NCI-H128 (cell line): ENCODE results near the gene PRTN3.
"Not testable (repeated sequence)": the region's sequence is repeated elsewhere in the genome, so short reads cannot be mapped to it uniquely, and the experiment has no call there.

Experiments used
- DNase-seq: peaks from one replicate; lab custom pipeline; 2025; ENCODE audit not compliant: unreplicated experiment; lab: John Stamatoyannopoulos, UW

PRTN3 gene

DNA sequence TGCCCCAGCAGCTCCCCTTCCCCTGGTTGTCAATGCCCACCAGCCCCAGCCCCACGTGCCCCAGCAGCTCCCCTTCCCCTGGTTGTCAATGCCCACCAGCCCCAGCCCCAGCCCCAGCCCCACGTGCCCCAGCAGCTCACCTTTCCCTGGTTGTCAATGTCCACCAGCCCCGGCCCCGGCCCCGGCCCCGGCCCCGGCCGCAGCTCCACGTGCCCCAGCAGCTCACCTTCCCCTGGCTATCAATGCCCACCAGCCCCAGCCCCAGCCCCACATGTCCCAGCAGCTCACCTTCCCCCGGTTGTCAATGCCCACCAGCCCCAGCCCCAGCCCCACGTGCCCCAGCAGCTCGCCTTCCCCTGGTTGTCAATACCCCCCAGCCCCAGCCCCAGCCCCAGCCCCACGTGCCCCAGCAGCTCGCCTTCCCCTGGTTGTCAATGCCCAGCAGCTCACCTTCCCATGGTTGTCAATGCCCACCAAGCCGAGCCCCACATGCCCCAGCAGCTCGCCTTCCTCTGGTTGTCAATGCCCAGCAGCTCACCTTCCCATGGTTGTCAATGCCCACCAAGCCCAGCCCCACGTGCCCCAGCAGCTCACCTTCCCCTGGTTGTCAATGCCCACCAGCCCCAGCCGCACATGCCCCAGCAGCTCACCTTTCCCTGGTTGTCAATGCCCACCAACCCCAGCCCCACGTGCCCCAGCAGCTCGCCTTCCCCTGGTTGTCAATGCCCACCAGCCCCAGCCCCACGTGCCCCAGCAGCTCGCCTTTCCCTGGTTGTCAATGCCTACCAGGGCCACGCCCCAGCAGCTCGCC is 38.2 kb downstream of the PRTN3 start:
- DNase-seq, result not testable (repeated sequence)

DNA sequence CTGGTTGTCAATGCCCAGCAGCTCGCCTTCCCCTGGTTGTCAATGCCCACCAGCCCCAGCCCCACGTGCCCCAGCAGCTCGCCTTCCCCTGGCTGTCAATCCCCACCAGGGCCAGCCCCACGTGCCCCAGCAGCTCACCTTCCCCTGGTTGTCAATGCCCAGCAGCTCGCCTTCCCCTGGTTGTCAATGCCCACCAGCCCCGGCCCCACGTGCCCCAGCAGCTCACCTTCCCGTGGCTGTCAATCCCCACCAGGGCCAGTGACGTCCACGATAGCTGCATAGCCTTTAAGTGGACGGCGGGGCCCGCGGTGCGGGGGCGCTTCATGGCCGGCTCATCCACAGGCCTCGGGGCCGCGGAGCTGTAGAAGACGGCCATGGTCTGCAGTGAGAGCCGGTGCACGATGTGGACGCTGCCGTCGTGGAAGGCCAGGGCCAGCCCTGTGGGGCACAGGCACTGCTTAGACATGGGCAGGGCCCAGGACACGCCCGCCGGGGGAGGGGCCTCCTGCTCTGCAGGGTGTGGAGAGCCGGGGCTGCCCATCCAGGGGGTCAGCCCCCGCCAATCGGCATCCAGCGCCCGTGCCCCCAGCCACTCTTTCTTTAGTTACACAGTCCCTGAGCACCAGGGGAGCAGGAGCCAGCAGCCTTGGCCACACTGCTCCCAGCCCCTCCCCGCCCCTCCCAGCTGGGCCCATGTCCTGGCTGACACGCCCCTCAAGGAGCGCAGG is 39.1 kb downstream of the PRTN3 start:
- DNase-seq, result no peak

DNA sequence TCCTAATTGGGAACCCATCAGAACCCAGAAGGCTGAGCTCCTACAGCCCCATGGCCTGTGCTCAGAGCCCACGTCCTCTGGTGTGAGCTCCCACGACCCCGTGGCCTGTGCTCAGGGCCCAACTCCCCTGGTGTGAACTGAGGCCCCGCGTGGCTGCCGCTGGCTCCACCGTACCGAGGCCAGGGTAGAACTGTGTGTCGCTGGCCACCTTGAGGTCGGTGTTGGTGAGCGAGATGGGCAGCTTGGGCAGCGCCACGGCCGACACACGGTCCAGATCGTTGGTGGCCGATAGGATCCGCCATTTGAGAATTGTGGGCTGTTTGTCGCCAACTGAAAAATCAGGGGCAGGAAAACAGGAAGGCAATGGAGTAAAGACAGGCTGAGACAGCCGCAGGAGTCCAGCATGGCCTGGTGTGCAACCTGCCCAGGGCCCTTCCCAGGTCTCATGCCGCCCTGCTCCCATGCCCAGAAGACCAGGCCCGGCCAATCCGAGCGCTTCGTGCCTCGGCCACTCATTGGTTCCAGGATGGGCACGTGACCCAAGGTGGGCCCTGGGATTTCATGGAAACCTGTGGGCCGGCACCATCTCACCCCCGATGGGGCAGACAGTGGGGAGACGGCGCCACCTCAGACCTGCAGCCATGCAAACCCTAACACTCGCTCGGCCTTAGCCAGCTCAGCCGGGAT is 40.7 kb downstream of the PRTN3 start:
- no peak for DNase-seq

DNA sequence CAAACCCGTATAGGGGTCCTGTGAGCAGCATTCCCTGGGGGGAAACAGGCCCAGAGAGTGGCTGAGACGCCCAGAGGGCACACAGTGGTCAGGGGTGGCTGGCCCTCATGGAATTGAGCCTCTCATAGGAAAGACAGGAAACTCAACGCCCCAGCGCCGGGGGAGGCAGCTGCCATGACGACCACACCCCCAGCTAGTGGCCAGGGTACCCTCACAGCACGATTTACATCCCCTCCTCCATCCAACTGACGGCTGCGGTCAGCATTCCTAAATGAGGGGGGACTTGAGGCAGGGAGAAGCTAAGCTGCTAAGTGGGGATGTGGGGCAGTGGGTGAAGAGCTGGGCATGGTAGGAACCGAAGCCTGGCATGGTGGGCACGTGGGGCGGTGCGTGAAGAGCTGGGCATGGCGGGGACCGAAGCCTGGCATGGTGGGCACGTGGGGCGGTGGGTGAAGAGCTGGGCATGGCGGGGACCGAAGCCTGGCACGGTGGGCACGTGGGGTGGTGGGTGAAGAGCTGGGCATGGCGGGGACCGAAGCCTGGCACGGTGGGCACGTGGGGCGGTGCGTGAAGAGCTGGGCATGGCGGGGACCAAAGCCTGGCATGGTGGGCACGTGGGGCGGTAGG is 42.2 kb downstream of the PRTN3 start:
- DNase-seq, result no peak

DNA sequence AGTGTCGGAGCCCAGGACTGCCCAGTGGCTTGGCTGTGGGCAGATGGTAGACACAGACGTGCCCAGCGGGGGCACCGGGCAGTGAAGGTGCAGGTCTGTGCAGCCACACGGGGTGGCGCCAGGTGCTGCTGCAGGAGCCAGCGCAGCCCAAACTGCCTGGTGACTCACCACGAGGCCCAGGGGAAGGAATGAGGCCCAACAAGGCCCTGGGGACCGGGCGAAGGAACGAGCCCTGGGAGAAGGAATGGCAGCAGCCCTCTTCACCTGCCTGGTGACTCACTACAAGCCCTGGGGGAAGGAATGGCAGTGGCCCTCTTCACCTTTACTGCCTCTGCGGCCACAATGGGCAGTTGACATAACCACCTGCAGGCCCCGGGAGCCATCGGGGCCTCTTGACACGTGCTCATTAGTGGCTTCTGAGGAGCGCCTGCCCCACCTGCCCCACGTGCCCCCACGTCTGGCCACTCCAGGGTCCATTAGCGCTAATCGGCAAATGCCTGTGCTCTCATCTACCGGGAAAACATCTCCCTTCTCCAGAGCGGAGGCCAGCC is 42.9 kb downstream of the PRTN3 start:
- DNase-seq, result no peak

DNA sequence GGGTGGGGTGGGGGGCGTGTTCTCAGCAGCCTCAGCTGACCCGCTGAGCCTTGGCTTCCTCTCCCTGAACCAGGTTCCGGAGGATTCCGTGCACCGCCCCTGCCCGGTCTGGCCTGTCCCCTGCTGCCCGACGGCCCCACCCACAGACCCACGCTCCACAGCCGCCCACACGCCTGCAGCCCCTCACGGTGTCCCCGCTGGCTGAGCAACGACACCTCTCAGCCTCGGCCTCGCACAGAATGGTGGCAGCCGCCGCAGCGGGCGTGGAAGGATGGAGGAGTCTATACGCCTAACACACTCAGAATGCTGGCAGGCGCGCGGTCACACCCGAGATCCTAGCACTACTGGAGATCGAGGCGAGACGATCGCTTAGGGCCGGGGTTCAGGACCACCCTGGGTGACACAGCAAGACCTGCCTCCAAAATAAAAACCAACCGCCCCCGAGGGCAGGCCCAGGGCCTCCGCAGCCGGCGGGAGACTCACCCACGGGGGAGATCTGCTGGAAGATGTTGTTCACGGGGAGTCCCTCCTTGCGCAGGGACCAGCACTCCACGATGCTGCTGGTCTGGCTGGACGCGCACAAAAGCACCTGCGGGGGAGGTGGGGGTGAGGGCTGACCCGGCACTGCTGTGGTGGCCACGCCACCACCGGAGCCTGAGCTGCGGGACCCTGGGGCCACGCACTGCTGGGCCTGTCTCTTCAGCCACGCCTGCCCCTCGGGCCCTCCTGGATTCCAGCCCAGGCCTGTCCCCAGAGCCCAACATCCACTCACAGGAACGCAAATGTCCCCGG is 43.8 kb downstream of the PRTN3 start:
- DNase-seq, result no peak

DNA sequence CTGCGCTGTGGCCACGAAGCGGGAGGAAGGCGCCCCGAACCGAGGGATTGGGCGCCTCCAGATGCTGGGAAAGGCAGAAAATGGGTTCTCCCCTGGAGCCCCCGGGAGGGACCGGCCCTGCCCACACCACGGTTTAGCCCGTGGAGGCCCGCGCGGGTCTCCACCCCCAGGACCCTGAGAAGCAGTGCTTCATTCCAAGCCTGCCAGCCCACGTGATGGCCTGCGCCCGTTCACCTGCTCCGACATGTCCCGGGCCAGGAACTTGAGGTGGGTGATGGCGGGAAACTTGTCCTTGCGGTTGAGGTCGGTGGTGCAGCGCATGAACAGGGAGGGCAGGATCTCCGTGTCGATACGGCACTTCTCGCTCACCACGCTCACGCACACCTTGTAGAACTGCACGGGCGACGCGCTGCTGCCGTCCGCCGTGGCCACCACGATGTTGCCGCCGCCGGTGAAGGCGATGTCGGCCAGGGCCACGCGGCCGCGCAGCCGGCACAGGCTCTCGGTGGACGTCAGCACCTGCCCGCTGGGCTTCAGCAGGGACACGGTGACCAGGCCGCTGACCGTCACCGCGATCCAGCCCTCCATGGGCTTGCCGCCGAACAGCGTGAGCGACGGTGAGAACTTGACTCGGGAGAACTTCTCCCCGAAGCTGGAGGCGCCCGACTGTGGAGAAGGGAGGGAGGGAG is 44.9 kb downstream of the PRTN3 start:
- DNase-seq, result no peak

DNA sequence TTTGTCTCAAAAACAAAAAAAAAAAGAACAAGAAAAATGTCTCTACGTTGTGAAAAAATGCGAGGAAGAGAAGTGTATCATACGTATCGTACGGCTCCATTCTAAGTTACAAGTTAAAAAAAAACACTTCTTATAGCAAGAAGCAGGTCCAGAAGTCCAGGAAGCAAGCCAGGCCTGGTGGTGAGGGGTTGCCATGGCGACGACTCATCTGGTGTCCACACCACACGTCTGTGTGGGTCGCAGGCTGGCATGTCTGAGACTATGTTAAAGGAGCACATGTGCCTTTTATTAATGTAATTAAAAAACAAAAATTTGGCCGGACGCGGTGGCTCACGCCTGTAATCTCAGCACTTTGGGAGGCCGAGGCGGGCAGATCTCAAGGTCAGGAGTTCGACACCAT is 46.3 kb downstream of the PRTN3 start:
- no peak for DNase-seq

DNA sequence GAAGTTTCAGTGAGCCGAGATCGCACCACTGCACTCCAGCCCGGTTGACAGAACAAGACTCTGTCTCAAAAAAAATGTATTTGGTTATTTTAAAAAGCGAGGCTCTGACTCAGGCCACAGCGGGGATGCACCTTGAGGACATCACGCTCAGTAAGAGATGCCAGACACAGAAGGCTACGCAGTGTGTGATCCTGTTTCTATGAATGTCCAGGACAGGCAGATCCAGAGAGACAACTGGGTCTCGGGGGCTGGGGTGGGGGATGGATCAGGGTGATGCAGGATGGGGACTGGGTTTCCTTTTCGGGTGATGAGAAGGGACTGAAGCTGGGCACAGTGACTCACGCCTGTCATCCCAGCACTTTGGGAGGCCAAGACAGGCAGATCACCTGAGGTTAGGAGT is 46.8 kb downstream of the PRTN3 start:
- no peak for DNase-seq

DNA sequence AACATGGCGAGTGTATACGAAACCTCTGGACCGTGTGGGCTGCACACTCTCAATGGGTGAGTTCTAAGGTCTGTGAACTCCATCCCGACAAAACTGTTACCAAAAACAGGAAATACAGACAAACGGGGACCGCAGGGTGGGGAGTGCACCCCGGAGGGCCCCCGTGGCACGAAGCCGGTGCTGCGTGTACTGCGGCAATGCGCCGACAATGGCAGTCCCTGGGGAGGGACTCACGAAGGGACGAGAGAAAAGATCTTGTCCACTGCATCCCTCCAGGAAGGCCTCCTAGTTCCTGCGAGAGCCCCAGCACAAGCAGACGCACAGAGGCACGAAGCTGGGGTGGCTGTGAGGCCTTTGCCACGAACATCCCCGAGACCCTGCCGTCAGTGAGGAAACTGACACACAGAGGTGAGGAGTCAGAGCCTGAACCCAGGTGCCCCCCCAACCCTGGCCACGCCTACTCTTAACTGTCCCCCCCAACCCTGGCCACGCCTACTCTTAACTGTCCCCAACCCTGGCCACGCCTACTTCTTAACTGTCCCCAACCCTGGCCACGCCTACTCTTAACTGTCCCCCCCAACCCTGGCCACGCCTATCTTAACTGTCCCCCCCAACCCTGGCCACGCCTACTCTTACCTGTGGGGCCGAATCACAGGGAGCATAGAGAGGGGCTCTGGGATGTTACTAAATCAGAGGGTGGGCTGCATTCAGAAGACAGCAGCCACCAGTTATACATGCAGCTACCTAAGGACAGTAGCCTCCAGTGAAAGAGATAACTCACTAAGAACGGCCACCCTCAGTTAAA is 48.0 kb downstream of the PRTN3 start:
- DNase-seq, result no peak

DNA sequence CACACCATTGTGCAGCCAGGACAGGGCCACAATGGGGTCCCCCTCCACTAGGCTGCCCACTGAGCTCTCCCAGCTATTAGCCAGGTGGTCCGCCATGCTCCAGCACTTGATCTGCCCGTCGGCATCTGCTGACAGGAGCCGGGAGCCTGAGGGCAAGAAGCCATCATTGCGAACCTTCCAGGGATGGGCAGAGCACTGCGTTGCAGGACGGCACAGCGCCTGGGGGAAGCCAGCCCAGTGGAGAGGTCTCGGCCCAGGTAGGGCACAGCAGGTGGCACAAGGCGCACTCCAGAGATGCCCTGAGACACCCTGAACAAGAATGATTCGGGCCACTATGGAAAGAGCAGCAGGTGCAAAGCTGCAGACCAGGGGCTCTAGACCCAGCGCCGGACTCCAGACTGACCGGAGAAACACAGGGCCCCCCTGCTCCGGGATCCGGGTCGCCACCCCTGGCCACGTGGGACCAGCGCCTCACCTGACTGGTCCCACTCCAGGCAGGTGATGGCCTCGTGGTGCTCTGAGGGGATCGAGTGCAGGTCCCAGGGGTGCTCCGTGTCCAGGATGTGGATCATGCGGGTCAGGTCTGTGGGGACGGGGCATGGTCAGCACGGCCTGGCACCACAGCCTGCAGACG is 49.0 kb downstream of the PRTN3 start:
- no peak for DNase-seq

DNA sequence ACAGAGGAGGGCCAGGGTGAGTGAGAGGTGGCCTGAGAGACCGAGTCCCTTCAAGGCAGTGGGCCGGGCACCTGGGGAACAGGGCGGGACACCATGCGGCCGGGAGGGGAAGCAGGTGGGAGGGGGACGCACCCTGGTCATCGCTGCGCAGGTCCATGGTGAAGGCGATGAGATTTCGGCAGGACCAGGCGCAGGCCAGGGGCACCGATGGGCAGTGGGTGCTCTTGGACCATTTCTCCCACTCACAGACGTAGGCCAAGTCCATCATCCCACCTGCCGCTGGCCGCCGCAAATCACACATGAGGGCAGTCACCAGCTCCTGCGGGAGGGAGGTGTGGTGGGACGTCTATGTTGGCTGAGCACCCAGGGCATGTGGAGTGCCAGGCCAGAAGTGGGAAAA is 50.0 kb downstream of the PRTN3 start:
- no peak for DNase-seq

DNA sequence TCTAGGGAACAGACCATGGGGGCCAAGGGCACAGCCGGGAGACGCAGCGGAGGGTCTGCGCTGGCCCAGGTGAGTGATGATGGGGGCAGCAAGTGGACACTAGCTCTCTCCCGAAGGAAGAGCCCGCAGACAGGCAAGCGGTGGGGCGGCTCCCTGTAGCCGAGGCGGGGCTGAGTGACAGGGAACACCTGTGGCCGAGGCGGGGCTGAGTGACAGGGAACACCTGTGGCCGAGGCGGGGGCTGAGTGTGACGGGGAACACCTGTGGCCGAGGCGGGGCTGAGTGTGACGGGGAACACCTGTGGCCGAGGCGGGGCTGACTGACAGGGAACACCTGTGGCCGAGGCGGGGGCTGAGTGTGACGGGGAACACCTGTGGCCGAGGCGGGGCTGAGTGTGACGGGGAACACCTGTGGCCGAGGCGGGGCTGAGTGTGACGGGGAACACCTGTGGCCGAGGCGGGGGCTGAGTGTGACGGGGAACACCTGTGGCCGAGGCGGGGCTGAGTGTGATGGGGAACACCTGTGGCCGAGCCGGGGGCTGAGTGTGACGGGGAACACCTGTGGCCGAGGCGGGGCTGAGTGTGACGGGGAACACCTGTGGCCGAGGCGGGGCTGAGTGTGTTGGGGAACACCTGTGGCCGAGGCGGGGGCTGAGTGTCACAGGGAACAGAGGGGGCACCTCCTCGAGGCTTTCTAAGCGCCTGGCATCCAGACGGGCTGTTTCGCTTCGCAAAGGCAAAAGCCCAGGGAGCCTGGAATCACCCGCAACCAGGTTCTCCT is 50.8 kb downstream of the PRTN3 start:
- not testable (repeated sequence) for DNase-seq

DNA sequence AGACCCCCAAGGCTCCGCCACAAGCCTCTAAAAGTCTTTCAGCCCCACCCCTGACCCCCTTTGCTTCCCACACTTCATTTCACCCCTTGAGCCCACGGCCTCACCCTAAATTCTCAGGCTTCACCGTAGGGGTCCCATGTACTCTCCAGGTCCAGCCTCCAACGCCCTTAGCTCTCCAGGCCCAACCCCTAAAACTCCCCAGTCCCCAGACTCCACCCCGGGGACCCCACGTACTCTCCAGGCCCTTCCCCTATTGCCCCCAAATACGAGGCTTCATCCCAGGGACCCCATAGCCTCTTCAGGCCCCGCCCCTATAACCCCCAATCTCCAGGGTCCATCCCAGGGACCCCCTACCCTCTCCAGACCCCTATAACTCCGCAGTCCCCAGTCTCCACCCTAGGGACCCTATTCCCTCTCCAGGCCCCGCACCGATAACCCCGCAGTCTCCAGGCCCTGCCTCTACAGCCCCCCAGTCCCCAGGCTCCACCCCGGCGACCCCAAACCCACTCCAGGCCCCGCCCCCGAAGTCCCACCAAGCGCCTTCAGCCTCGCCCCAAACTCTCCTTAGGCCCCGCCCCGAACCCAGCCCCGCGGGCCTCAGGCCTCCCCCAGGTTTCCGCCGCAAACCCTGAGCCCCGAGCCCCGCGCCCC is 51.6 kb downstream of the PRTN3 start:
- no peak for DNase-seq

DNA sequence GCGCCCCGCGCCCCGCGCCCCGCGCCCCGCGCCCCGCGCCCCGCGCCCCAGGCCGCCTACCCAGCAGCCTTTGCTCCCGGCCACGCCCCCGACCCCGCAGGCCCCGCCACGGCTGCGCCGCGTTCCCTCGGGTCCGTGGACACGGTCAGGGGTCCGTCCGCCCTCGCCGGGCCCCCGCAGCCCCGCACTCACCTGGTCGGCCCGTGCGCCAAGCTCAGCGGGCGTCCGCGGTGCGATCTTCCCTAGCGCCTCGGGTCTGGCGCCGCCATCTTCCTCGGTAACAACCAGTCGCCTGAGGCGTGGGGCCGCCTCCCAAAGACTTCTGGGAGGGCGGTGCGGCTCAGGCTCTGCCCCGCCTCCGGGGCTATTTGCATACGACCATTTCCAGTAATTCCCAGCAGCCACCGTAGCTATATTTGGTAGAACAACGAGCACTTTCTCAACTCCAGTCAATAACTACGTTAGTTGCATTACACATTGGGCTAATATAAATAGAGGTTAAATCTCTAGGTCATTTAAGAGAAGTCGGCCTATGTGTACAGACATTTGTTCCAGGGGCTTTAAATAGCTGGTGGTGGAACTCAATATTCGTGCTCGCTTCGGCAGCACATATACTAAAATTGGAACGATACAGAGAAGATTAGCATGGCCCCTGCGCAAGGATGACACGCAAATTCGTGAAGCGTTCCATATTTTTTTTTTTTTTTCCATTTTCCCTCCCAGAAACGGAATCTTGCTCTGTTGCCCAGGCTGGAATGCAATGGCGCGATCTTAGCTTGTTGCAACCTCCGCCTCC is 52.3 kb downstream of the PRTN3 start, which contains the start of the genes MED16 and RNU6-9:
Gene MED16 (minus strand): TSS at position 294 of the 796 bp plus-strand sequence. CDS start 2,056 bp downstream, outside the sequence.
Gene RNU6-9 (plus strand): TSS at position 591 of the 796 bp plus-strand sequence.
- peak; percentile 86 for DNase-seq

DNA sequence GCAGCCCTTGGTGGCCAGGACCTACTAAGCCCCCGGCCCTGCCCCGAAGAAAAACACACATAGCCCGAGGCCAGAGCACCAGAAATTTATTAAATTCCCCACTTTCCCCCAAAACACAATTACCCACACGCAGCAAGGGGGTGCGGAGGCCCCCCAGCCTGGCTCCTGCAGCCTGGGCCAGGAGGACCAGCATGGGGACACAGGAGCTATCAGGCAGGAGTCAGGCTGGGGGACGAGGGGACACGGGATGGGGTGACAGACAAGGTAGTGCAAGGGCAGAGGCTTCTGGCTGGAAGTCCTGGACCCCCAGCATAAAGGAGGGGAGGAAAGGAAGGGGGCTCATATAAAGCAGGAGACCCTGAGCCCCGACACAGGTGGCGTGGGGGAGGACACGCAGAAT is 55.6 kb downstream of the PRTN3 start:
- DNase-seq, result no peak
